Esophagus muscularis mucosa (tissue), 3 donors: ENCODE data around the gene MAP1LC3B2.

Experiments
- POLR2A ChIP-seq: fragments of 450-650 bp; IDR thresholded peaks from one replicate; pipeline ENCODE4 v1.6.1; 2017; ENCODE audit warnings: antibody characterized with exemption, moderate library complexity, mild to moderate bottlenecking, low read depth
- TF ChIP-seq, protein P1 (sequence below), 3 experiments: fragments of 200-600 bp in 2 of 3; fragments of 450-650 bp in 1 of 3; sonication (generic) in 2 of 3; IDR thresholded peaks; one replicate each; pipeline ENCODE4 v1.5.1; 2017 to 2019; ENCODE audit warnings: antibody characterized with exemption in 3 of 3, mild to moderate bottlenecking in 2 of 3, moderate library complexity in 1 of 3

DNA sequence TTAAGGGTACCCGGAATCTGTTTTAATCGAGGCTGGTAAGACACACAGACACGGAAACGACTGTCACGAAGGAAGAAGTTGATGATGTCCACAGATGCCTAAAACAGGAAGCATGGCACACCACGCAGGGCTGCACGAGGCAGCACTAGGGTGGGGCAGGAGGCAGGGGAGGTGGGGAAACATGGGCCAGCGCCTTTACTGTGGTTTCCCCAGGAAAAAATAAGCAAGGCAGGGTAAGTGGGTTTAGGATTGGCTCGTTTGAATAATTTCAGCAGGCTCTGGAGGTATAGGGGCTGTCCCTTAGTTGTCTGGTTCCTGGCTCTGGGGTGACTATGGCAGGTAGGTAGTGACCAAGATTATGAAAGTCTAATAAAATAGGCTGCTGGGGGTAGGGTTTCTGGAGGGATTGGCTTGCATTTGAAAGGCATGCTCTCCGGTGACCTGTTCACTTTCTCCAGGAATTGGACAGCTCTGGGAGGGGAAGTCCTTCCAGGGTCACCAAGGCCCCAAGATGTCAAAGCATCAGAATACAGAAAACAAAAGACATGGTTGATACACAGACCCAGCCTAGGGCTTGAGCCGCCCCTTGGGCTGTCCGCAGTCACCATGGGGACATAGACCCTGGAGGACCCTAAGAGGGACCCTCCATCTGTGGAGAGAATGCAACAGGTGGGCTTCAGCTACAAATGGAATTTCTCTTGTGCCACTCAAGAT is 35.3 kb downstream of the MAP1LC3B2 start:
- TF ChIP-seq POLR2A = no peak
- TF ChIP-seq, protein P1, sequence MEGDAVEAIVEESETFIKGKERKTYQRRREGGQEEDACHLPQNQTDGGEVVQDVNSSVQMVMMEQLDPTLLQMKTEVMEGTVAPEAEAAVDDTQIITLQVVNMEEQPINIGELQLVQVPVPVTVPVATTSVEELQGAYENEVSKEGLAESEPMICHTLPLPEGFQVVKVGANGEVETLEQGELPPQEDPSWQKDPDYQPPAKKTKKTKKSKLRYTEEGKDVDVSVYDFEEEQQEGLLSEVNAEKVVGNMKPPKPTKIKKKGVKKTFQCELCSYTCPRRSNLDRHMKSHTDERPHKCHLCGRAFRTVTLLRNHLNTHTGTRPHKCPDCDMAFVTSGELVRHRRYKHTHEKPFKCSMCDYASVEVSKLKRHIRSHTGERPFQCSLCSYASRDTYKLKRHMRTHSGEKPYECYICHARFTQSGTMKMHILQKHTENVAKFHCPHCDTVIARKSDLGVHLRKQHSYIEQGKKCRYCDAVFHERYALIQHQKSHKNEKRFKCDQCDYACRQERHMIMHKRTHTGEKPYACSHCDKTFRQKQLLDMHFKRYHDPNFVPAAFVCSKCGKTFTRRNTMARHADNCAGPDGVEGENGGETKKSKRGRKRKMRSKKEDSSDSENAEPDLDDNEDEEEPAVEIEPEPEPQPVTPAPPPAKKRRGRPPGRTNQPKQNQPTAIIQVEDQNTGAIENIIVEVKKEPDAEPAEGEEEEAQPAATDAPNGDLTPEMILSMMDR (IDR thresholded peaks at IDR 0.05) = no peak
